Right atrium auricular region (tissue), 2 donors: ENCODE results near the gene CPNE5. TPM values are rescaled to one million over a fixed set of nuclear protein-coding genes. Genes with fewer than 3 reads are reported as not detected.

Source experiments
- DNase-seq: peaks from one replicate; pipeline ENCODE4 v3.0.0-alpha.2; 2019; ENCODE audit warnings: low spot score
- H3K27ac ChIP-seq, 2 donors: fragments of 200-600 bp; sonication (generic); 1 replicate in 1 of 2; 2 replicates in 1 of 2; pipeline ENCODE4 v1.5.1; 2016 to 2019
- H3K27me3 ChIP-seq, 2 donors: fragments of 200-600 bp; sonication (generic); one replicate each; pipeline versions ENCODE4 v1.5.1 to v1.6.0; 2017 to 2019
- H3K36me3 ChIP-seq: fragments of 200-600 bp; sonication (generic); one replicate; pipeline ENCODE4 v1.5.1; 2016
- H3K4me1 ChIP-seq, 2 donors: fragments of 200-600 bp; sonication (generic); one replicate each; pipeline versions ENCODE4 v1.5.1 to v1.6.0; 2017 to 2019
- H3K4me3 ChIP-seq, 2 donors: fragments of 200-600 bp; sonication (generic); 1 replicate in 1 of 2; 2 replicates in 1 of 2; pipeline ENCODE4 v1.5.1; 2017 to 2019; ENCODE audit warnings: mild to moderate bottlenecking in 1 of 2, moderate library complexity in 1 of 2
- H3K9me3 ChIP-seq, 2 donors: fragments of 200-600 bp; sonication (generic); one replicate each; pipeline ENCODE4 v1.5.1; 2019
- total RNA-seq, 2 donors: library from RNA; depleted of rRNA; stranded (reverse); fragments of >200 nt; gene quantifications; one replicate each; pipeline ENCODE4 v1.1.0, GENCODE V29; 2016
- TF ChIP-seq, protein P1 (sequence below), 2 donors: fragments of 200-600 bp; sonication (generic); IDR thresholded peaks; one replicate each; pipeline ENCODE4 v1.5.1; 2019; ENCODE audit warnings: antibody characterized with exemption in 2 of 2

CPNE5 gene
- total RNA-seq, 2 donors from 2014 or later: 36.7 to 47.4 TPM

DNA sequence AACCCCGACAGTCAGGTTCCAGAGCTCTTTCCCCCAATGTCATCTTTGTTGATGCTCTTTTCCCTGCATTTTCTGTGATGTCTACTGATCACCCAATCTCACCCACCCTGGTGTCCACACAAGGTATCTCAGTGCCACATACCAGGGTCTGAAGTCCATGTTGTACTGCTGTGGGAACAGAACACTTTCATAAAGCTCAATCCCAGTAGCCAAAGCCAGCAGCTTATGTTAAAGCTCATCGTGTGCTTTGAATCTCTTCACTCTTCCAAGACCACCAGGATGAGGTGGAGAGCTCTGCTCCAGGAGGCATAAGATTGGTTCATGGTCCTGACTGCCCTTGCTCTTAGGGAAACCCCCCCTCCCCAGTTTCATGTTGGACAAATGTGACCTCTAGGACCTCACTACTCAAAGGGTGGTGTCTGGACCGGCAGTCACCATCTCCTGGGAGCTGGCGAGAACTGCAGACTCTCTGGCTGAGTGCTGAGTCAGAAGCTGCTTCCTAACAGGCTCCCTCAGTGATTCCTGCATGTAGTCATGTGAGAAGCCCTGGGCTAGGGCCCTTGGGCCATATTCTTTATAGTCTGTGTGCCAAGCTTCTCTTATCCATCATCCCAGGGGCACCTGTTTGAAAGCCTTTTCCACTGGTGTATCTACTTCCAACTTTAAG is 13.4 kb upstream of the CPNE5 start:
- Histone ChIP-seq H3K4me3 (no peak overlapping the region), H3K27ac (peak overlapping the region; percentile 81 to 91), H3K9me3 (no peaks in the 10 kb centered on the region), H3K36me3 (peaks cover 7% of the 10 kb centered on the region), H3K27me3 (no peaks in the 10 kb centered on the region), H3K4me1 (peaks cover 0 to 83% of the 10 kb centered on the region in 2 donors)
- TF ChIP-seq, protein P1, sequence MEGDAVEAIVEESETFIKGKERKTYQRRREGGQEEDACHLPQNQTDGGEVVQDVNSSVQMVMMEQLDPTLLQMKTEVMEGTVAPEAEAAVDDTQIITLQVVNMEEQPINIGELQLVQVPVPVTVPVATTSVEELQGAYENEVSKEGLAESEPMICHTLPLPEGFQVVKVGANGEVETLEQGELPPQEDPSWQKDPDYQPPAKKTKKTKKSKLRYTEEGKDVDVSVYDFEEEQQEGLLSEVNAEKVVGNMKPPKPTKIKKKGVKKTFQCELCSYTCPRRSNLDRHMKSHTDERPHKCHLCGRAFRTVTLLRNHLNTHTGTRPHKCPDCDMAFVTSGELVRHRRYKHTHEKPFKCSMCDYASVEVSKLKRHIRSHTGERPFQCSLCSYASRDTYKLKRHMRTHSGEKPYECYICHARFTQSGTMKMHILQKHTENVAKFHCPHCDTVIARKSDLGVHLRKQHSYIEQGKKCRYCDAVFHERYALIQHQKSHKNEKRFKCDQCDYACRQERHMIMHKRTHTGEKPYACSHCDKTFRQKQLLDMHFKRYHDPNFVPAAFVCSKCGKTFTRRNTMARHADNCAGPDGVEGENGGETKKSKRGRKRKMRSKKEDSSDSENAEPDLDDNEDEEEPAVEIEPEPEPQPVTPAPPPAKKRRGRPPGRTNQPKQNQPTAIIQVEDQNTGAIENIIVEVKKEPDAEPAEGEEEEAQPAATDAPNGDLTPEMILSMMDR (IDR thresholded peaks at IDR 0.05): no peak
- peak; percentile 77 for DNase-seq

DNA sequence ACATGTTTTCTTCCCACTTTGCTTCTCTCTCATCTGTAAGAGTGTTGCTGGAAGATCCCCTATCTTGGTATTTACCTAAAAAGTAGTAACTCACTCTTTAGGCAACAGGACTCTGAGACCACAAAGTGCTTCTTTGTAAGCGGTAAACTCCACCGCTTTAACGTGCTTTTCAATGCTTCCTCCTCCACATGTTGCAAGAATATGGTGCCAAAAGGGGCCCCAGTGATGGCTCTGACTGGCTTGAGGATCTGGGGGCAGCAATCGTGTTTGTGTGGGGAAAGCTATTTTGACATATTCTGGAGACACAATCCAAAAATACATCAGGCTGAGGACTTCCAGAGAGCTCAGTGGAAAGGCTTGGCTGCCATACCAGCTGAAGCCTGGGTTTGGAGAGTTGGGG is 12.4 kb upstream of the CPNE5 start:
- Histone ChIP-seq H3K9me3 (no peaks in the 10 kb centered on the region), H3K4me3 (no peak overlapping the region), H3K36me3 (peaks cover 7% of the 10 kb centered on the region), H3K27me3 (no peaks in the 10 kb centered on the region), H3K27ac (peak overlapping the region; percentile 81 to 91), H3K4me1 (peaks cover 0 to 81% of the 10 kb centered on the region in 2 donors)
- DNase-seq: no peak
- TF ChIP-seq, protein P1 (IDR thresholded peaks at IDR 0.05): no peak

DNA sequence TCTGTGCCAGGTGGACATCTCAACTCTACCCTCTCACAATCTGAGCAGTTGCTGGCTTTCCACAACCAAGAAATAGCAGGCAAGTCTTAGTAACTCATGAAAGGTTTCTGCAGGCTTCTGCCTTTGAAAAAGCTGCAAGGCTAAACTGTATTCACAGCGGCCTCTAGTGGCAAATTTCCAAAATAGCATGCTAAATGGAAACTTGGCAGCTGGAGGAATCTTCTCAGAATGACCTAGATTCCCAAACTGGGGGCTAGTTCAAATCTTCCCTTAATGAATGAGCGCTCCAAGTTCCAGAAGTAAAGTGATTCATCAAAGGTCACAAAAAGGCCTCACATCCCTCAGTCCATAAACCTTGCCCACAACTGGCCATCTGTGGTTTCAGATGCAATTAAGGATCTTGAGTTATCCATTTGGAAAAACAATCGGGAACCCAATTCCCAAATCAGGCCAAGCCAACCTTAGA is 11.9 kb upstream of the CPNE5 start:
- Histone ChIP-seq H3K4me1 (peaks cover 0 to 77% of the 10 kb centered on the region in 2 donors), H3K36me3 (peaks cover 7% of the 10 kb centered on the region), H3K27ac (peak overlapping the region; percentile 81 to 91), H3K9me3 (no peaks in the 10 kb centered on the region), H3K27me3 (no peaks in the 10 kb centered on the region), H3K4me3 (no peak overlapping the region)
- TF ChIP-seq, protein P1 (IDR thresholded peaks at IDR 0.05): peak; percentile 42 to 86
- peak; percentile 77 for DNase-seq

DNA sequence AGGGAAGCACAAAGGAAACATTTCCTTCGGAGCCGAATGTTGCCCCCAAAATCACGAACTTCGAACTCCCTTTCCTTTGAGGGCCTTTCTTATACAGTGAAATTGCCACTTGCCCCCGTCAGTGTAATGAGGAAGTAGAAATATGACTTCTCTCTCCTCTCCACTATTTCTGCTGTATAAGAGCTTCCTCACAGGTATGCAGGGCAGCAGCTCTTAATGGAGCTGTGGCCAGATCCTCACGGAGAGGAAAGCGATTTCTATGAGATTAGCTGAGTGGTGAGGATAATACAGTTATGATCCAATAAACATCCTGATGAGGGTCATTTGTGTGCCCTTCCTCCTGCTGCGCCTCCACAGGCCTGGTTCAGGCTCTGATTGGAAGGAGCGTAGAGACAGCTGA is 10.8 kb upstream of the CPNE5 start:
- Histone ChIP-seq H3K4me1 (peaks cover 0 to 75% of the 10 kb centered on the region in 2 donors), H3K9me3 (no peaks in the 10 kb centered on the region), H3K4me3 (no peak overlapping the region), H3K27me3 (no peaks in the 10 kb centered on the region), H3K27ac (peak overlapping the region; percentile 81 to 91), H3K36me3 (peaks cover 4% of the 10 kb centered on the region)
- TF ChIP-seq, protein P1 (IDR thresholded peaks at IDR 0.05): no peak
- no peak for DNase-seq

DNA sequence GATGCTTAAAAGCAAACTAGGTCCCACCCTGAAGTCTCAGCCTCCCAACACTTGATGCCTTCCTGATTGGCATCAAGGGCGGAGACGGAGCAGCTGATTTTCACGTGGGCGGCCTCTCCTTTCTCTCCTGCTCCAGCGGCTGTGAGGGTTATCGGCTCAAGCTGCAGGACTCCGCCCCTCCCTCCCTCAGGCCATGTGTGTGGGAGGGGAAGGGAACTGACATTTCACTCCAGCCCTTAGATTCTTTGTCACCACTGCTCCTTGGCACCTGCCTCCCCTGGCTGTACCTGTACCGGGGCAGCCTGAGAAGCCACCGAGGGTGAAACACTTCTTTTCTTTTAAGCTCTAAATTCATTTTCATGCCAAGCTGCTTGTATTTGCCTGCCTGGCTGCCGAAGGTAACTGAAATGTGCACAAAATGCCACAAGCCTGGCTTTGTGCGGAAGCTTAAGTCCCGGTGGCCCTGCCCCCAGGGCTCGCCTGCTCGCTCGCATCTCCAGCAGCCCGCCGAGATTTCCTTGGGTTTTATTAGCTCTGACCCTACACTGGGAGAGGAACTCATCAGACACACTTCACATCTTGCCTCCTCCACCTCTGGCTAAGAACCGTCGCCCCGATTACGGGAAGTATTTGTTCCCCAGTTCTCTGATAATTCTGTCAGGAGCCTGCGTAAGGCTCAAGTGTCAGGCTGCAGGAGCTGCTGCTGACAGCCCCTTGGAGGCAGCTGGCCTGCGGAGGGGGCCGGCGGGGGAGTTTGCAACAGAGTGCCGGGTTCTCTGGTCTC is 9.6 kb upstream of the CPNE5 start:
- Histone ChIP-seq H3K4me3 (peak overlapping the region; percentile 24 to 35), H3K4me1 (peaks cover 0 to 77% of the 10 kb centered on the region in 2 donors)

More for the DNA sequence above, 9.6 kb upstream of the CPNE5 start:
- H3K27me3 ChIP-seq: no peaks in the 10 kb centered on the region
- H3K36me3 ChIP-seq: no peaks in the 10 kb centered on the region
- H3K27ac ChIP-seq: peak overlapping the region; percentile 81 to 91
- DNase-seq: no peak
- TF ChIP-seq, protein P1 (IDR thresholded peaks at IDR 0.05): no peak
- H3K9me3 ChIP-seq: no peaks in the 10 kb centered on the region
